HG03558 (cell line): Measurements from ENCODE around the gene VGLL4.

ENCODE experiments used
- ATAC-seq: cut with Tn5 transposase; IDR thresholded peaks from one replicate; pipeline ENCODE4 v1.9.1; 2021; ENCODE audit warnings: moderate number of reproducible peaks; ENCODE audit not compliant: unreplicated experiment; ENCODE audit errors: extremely low read depth

VGLL4 gene

DNA sequence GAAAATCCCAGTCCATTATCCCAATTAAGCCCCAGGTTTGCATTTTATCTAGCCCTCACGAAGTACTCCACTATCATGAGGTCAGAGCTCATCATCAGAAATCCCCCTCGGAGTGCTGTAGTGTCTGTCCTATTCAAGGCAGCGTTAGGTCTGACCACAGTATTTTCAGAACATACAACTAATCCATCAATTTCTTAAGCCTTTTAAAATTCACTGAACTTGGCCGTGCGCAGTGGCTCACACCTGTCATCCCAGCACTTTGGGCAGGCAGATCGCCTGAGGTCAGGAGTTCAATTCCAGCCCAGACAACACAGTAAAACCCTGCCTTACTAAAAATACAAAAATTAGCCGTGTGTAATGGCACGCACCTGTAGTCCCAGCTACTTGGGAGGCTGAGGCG lies 11.9 kb downstream of the VGLL4 start:
- no peak for ATAC-seq

DNA sequence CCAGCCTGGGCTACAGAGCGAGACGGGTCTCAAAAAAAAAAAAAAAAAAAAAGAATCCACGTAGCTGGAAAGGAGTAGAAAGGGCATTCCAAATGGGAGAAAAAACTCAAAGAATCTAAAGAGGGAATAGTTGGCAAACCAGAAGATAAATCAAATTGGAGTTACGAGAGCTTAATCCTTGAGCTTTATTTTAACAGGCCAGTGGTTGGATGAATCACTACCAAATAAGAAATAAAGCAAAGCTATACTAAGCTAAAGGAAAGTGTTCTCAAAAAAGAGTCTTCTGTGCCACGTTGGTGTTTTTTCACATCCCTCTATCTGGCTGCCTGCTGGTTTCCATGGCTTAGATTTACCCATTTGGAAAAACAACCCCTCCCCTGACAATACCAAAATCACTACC lies 14.0 kb downstream of the VGLL4 start:
- ATAC-seq: no peak

DNA sequence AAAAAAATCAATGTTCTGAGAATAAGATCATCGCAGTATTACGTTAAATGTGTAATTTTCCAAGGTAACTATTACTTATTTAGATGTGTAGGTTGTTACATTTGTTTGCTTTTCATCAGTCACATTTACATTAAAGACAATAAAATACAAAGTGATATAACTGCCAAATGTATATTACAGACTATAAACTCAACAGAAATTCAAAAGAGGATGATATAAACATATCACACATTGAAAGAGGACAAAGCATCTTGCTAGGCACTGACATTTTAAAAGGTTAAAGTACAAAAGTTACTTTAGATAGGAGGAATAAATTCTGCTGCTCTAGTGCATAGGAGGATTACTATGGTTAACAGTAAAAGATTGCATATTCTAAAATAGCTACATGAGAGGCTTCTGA lies 16.1 kb downstream of the VGLL4 start:
- ATAC-seq: no peak

DNA sequence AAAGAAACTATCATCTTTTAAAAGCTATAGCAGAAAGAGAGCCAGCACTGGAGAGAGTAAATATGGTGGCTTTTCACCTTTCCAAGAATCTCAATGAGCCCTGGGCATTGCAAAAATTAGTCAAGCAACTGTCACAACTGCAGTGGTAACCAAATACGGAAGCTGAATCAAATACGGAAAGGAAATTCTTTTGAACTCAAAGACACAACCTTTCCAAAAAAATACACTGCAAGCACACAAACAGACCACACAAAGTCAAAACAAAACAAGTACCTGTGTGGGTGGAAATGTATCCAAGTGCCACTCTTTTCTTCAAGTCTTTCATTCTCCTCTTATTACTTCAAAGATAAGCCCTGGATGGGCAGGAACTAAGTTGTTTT lies 17.6 kb downstream of the VGLL4 start:
- ATAC-seq: no peak

DNA sequence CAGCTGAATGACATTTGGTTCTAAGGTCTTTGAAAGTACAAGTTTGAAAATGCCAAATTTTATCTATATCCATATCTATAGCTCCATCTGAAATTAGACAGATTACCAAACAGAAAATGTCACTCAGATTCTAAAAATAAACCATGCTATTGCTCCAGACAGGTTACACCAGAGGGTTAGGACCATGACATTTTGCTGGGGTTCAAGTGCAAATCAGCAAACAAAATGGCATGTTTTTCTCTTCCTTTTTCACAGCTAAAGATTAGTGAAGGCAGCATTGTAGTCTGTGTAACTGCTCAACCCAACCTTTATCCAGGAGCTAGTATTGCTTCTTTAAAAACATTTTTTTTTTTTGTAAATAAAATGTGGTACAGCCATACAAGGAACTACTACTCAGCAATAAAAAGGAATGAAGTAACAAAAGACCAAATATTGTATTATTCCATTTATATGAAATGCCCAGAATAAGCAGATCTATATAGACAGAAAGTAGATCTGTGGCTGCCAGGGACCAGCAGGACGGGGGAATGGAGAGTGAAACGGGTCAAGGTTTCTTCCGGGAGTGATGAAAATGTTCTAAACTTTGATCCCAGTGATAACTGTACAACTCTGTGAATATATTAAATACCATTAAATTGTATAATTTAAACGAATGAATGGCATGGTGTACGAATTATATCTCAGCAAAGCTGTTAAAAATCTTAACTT lies 18.2 kb downstream of the VGLL4 start:
- ATAC-seq: no peak

DNA sequence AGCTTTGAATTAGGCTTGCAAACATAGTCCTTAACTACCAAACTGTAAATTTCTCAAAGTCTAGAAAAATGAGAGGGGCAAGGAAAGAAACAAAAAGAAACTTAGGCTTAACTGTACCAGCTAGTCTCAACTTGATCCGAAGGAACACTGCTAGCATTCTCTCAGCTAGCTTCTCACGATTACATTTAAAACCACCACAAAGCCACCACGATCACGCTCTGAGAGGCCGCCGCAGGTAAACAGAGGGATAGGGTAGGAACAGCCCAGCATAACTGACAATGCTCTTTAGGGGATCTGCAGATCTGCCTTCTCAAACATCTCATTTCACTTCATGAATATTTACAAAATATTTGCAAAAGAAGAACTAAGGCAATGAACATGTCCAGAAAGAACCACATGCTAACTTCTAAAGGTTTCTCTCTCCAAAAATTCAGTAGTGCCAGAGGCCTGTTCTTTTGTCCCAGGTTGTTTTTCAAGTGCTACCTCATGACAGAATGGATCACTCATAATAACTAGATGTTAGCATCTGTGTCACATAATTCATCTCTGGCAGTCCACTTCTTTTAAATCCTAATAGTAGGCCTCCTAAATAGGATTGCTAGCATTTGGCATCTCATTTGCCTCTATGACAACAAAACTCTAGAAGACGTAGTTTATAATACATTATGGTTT lies 18.9 kb downstream of the VGLL4 start:
- ATAC-seq: no peak

DNA sequence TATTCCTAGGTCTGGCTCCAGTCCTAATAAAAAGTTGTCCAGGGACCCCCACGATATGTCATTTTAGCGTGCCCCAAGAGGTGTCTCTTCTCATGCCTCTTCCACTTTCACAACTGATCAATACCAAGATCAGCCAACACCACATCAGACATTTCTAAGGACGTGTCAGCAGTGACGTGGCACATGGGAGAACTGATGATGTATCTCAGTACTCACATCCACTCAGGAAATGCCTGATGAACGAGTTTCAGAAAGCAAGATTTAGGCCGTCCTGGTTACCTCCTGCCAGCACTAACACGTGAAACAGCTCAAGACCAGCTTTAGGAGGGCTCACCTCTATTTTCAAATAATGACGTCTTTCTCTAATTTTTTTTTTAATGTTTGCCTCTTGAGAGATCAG lies 19.6 kb downstream of the VGLL4 start:
- ATAC-seq: no peak

DNA sequence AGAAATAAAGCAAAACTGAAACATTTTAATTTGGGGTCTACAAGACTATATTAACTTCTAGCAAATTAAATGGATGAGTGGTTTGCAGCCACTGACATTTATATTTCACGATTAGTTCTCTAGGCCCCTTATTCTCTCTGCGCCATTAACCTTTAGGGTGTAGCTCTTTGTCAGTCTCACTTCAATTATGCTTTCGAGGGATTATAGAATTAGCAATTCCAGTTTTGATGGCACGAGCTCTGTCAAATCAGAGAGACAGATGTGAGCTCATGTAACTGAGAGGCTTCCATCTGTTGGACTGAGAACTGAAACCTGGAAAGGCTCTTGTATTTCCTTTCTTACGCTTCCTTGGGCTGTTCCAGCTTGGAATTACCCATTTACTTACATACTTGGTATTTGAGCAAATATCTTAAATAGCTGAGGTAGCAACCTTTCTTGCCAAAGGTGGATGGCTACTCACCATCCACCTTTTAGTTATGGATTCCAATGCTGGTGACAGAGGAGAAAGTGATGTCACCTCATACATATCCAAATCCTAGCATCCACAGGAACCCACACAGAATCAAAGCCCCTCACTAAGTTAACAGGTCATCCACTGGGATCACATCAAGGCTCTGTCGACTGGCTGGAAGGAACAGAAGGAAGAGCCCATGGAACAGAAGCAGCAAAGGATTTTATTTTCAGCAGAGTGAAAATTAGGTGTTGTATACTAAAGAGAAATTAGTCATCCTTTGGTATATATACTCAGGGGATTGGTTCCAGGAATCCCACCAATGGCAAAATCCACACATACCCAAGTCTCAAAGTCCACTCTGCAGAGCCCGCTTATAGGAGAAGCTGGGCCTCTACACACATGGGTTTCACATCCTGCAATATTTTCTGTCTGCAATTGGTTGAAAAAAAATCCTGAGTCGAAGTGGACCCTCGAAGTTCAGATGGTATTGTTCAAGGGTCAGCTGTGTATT lies 20.8 kb downstream of the VGLL4 start:
- ATAC-seq: no peak

DNA sequence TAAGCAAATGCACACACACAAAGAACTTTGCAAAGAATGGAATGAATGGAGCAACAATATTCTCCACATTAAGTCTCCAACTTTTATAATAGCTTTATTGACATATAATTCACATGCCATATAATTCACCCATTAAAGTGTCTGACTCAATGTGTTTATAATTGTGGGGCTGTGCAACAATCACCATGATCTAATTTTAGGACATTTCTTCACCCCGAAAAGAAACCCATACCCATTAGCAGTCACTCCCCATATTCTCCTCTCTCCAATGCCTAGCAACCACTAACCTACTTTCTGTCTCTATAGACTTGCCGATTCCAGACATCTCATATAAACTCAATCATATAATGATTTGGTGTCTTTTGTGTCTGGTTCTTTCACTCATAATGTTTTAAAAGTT lies 22.6 kb downstream of the VGLL4 start:
- no peak for ATAC-seq

DNA sequence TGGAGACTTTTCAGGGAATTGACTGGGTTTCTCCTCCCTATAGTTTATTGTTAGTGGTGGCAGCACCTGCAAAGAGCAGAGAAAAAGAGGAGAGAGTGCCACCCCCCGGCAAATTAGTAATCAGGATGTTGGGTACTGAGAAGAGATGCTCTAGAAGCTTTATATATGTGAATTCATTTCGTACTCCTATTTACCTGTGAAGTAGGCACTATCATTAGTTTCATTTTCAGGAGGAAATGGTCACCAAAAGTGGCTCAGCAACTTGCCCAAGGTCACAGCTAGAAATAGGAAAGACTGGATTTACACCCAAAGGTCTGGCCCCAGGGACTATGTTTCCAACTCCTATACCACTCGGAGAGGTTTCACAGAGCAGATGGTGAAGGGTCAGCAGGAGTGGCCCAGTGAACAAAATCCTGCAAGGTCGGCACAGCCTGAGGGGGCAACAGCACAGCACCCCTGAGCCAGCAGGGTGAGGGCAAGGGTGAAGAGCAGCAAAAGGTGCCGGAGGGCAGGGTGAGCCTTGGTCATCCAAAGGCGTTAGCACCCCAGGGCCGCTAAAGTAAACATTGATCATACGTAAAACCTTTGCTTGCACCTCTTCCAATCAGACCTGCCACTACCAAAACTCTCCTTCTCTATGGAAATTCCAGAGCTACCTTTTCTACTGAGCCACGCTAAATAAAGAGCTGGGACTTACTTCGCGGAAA lies 23.6 kb downstream of the VGLL4 start:
- ATAC-seq: no peak

DNA sequence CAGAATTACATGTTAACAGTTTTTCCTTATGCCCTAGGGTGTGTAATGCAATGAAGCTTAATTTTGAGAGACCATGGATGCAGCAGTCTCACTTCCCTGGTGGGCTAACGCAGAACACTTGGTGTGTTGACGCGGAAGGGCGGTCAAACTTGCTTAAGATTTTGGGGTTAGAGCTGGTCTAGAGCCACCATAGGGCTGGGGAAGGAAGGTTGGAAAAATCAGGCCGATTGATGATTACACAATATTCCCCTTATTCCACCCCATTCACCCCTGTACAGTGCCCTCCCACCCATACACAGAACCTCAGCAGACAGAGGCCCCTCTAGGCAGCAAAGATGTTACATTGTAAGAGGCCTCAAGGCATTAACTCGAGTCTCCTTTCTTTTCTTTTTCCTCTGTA lies 24.3 kb downstream of the VGLL4 start:
- ATAC-seq: no peak

DNA sequence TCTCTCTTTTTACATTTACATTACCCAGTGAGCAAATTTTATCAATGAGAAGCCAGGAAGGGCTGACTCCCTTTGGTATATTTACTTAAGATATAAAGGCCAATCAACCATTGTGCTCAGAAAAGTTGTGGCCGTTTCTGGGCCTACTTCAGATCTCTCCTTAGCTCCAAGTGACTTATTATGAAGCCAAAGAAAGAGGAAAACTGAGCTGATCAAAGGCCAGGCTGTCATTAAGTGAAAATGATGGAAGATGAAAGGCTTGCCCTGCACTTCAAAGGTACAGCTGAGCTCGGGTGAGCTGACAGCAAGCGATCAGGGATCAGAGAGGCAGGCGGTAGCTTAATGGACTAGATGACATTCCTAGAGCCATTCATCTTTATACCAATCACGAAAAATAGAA lies 24.8 kb downstream of the VGLL4 start:
- ATAC-seq: no peak

DNA sequence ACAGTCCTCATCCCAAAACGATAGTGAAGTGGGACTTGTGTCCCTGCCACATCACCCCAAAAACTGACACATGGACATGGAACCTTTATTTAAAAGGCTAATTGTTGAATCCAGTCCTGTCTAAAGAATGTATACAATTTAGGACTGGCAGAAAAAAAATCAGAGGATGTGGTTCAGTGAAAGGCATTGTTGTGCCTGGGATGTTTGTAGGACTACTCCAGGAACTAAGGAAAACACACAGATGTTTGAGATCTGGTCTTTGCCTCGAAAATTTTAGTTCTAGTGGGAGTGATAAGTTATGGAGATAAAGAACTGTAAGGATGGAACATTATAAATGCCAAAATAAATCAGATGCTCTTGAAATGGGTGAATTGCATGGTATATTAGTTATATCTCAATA lies 27.2 kb downstream of the VGLL4 start:
- ATAC-seq: no peak

DNA sequence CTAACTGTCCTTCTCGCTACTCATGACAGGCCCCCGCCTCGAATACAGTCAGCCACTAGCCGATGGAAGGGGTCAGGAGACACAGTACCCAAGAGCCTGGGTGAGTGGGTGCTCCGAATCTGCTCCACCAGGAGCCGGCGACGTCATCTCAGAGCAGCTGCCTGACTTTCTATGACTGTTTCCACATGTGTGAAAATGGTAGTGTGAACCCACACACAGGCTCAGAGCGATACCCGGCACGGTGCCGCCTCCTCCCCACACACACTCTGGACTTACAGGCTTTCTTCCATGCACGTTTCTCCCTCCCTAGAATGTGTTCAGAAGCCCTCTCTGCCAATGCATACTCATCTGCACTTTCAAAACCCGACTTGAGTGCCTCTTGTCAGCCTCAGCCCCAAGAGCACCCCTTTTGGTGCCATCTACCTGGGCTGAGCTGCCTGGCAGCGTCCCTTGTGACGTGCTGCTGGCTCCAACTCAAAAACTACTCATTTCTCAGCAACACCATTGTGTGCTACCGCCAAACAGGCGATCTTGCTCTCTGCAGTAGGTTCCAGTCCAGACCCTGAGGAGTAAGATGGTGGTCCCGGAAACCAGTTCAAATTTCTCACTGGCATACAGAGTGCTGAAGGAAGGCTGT lies 29.7 kb downstream of the VGLL4 start:
- no peak for ATAC-seq

DNA sequence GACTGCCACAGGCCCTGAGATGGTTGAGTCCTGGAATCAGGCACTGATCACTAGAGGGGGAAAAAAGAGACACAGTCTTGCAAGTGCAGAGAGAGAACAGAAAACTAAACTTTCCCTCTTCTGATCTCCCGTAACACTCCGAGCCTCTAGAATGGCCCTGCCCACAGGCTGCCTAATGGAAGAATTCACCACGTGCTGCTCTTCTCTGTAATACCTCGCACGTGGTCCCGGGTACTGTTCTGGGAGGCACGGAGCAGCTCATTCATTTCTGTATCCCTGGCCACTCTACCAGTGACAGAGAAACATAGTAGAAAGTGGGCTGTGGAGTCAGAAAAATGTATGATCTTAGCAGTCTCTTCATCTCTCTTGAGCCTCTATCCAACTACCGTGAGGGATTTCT lies 30.4 kb downstream of the VGLL4 start:
- no peak for ATAC-seq

DNA sequence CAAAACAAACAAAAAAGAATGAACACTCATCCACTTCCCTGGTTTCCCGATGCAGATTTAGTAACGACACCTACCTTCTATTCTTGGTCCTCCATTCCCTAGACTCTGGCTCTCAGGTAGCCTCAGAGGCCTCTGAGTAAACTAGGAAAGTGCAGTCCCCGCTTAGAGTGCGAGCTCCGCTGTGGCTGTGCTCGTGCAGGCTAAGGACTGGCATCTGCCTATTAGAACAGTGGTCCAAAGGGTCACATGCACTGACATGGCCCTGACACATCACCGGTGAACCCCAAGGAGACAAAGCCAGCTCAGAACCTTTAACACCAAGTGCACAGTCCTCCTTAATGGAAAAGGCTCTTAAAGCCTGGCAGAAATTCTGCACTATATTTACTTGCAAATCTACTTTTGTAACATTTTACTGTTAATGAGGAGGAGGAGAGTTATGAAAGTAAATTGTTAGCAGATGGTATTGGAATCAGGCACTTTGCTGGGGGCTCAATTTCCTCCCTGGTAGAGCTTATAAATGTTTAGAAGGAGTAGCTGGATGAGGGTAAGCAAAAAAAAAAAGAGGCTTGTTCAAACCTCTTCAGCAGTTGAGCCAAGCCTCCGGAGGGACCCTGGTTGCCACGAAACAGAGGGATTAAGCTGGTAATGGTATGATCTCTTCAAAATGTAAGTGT lies 31.1 kb downstream of the VGLL4 start:
- ATAC-seq: no peak

DNA sequence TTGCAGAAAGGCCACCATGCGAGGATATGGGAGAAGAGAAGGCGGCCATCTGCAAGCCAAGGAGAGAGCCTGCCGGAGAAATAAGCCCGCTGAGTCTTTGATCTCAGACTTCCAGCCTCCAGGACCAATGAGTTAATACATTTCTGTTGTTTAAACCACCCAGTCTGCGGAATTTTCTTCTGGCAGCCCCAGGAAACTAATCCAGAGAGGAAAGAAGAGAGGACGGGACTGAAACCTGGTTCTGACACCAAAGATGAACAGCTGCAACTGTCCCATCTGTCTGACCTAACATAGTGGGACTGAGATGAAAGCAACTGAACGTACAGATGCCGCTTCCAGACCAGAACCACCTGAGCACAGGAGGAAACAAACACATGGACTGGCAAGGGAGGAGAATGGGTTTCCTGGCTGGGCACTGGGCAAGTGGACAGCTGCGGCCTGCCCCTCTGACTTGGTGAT lies 32.3 kb downstream of the VGLL4 start:
- no peak for ATAC-seq

DNA sequence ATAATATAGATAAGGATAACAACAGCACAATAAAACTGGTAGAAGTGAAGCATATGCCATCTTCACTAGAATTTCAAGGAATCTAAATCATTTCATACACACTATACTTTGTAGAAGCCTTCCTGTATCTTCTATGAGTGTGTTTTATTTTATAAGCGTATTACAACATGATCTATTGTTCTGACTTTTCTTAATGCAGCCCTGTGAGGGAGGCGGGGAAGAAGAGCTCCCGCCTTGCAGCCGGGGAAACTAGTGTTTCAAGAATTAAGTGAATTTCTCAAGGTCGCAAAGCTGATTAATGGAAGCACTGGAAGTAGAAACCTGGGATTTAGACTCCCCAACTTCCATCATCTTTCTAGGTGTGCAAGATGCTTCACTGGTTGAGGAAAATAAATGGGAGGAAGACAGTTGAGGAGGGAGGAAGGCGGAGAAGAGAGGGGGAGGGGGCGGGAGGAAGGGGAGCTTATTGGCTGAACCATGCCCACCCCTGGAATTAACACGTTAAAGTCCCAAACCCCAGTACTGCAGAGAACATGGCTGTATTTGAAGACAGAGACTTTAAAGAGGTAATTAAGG lies 32.9 kb downstream of the VGLL4 start:
- no peak for ATAC-seq

DNA sequence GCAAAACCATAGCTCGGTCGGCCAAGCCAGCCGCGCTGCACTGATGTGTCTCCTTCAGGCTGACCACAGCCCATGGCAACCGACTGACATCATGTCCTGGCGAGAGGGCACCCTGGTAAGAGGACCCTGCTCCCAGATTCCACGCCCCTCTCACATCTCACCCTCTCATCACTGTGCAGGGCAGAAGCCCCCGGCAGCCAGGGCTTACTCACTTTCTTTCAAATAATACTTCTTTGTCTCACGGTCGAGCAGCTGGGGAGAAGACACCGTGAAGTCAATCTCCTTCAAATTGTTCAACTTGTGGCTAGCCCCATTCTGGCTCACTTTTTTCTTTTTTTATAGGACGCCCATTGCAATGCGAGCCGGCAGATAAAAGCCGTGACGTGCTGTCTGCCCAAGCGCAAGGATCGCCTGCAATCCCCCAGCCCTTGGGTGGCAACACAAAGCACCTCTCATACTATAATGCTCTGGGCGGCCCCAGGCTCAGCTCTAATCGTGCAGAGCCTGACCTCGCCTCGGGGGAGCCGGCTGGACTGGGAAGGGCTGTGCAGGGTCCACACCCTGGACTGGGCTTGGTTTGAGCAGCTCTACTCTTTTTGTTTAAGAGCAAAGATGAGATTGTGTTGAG lies 33.6 kb downstream of the VGLL4 start:
- no peak for ATAC-seq
